ENCODE data around the gene CYP2W1.
A peak's percentile ranks its signal among the peaks of the same experiment; 100 is the strongest.

CYP2W1 gene

DNA sequence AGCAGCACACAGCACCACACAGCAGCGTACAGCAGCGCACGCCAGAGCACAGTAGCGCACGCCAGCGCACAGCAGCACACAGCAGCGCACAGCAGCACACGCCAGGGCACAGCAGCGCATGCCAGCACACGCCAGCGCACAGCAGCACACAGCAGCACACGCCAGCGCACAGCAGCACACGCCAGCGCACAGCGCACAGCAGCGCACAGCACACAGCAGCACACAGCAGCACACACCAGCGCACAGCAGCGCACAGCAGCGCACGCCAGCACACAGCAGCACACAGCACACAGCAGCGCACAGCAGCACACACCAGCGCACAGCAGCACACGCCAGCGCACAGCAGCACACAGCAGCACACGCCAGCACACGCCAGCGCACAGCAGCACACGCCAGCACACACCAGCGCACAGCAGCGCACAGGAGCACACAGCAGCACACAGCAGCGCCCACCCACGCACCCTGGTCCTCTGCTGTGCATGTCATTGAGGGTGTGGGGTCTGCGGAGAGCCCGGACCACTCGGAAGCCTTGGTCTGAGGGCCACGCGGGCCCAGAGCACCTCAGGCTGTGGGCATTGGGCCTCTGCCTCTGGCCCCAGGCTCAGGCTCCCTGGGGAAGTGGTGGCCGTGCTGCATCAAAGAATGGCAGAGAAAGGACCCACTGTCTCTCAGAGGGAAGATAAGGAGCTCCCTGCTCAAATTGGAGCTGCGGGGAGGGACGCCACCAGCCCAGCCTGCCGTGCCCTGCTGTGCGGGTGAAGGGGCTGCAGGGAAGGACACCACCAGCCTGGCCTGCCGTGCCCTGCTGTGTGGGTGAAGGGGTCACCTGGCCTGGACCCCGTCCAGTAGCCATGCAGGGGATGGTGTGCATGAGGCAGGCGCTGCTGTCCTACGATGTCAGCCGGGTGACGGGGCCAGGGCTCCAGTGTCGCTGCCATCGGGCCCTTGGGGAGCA lies 33.9 kb downstream of the CYP2W1 start:
- DNase-seq = no peak

DNA sequence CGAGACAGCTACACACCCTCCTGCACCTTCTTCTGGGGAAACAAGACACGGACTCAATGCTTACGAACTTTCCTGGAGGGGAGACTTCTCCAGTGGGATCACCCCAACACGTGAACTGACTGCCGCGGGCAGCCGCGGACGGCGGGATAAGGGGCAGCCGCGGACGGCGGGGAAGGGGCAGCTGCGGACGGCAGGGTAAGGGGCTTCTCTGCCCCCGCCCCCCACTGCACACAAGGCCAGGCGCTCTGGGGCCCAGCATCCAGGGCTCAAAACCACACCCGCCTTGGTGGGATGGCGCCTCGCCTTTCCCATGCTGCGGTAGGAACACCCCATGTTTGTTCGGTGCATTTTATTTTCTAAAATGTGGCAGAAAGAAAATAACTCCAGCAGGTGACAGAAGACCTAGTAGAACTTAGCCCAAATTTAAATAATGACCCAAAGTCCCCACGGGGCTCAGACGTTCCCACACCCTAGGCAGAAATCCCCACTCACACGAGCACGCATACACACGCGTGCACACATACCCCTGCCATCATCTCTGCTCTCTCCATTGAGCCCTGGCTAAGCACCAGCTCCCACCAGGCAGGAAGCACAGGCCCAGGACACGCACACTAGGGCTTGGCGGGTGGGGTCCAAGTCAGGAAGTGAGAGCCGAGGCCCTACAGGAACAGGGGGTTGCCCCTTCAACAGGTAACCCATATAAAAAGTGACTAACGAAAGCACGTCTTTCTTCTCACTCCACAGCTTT lies 34.8 kb downstream of the CYP2W1 start:
- DNase-seq = no peak

- DNase-seq = no peak
Observed at GRCh38 chr7:1018334-1018695, 35.3 kb downstream of the CYP2W1 start.

DNA sequence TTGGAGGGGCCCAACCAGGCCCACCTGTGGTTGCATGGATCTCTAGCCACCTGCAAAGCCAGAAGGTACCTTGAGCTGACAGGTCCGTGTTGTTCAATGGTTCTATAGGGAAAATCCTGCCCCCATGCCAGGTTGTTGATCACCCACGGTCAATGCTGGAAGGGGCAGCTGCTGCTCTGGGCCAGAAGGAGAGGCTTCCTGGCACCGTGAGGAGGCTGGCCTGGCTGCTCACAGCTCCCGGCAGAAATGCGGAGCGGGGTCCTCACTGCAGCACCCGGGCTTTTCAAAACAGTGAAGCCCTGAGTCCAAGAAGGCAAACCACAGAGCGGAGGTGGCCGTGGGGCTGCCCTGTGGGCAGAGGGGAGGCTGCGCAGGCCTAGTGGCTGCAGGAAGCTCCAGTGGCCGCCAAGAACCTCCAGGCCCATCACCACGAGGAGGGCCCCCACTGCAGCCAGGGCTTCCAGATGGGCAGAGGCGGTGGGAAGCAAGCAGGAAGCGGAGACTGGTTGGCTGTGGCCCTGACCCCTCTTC lies 36.3 kb downstream of the CYP2W1 start:
- no peak for DNase-seq

DNA sequence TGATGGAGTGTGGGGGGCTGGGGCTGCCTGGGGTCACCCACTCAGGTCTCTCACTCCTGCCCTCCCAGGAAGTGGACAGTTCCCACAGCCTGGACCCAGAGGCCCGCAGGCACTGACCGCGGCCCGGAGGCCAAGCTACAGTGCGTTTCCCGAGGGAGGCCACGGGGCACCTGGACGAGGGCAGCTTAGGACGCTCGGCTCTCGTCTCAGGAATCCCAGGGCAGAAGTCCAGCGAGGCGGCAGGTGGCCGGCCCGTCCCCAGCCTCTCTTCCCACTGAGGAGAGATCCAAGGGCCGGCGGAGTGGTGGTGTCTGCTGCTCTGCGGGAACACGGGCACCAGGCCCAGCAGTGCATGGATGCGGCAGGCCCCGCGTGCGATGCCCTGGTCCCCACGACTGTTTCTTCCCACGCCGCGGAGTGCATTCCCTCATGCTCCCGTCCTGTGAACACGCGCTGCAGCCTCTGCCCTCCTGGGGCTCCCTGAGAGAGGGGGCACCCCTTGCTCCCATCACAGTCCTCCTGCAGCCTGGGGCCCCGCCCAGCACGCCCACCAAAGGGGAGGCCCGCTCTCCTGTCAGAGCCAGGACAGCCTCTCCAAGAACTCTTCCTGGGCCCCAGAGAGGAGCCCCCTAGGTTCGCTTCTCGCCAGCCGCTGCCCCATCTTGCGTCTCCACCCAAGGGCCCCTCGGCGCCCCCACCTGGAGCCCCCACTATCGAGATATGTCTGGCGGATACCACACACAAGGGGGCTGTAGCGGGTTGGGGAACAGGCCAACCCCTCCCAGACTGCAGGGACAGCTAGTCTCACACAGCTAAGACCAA lies 37.0 kb downstream of the CYP2W1 start:
- DNase-seq = no peak

GRCh38 chr7:1020849-1021251 lies 37.9 kb downstream of the CYP2W1 start:
- no peak for DNase-seq

- DNase-seq = no peak
Observed at GRCh38 chr7:1021366-1021765, 38.4 kb downstream of the CYP2W1 start.

GRCh38 chr7:1021931-1022330 lies 39.0 kb downstream of the CYP2W1 start:
- no peak for DNase-seq

DNA sequence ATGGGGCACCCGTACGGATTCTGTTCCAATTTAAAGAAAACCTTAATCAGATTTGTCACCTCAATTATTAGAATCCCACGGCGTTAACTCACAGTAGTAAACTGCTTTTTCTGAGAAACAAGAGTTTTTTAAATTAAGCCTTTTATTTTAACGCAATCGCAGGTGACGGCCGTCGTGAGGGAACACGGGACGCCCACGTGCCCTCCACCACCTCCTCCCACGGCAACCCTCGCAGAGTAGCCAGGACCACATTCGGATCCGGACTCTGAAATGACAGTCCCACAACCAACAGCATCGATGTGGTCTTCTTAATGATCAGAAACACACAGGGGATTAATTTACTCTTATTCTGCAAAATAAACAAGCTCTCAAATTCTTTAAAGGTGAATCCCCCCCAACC lies 39.4 kb downstream of the CYP2W1 start:
- no peak for DNase-seq

GRCh38 chr7:1022801-1023465 lies 40.0 kb downstream of the CYP2W1 start:
- no peak for DNase-seq

DNA sequence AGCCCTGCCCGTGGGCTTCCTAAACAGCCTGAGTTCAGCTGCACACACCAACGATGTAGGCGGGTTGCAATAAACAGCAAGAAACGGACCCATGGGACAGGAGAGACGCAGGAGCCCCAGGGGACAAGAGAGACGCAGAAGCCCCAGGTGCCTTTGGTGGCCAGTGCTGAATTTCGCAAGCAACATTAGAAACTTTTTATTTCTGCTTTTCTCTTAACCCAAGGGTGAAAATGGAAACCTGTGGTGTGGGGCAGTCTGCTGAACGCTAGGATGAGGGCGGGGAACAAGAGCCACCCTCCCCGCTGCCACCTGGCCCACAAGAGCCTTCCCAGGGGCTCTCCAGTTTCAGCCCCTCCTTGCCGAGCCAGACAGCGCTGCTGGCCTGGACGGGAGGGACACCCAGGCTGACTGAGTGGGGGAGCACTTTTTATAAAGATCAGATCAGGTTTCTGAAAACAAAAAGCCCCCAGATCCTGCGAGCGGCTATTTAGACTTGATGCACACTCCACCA lies 41.4 kb downstream of the CYP2W1 start:
- no peak for DNase-seq

DNA sequence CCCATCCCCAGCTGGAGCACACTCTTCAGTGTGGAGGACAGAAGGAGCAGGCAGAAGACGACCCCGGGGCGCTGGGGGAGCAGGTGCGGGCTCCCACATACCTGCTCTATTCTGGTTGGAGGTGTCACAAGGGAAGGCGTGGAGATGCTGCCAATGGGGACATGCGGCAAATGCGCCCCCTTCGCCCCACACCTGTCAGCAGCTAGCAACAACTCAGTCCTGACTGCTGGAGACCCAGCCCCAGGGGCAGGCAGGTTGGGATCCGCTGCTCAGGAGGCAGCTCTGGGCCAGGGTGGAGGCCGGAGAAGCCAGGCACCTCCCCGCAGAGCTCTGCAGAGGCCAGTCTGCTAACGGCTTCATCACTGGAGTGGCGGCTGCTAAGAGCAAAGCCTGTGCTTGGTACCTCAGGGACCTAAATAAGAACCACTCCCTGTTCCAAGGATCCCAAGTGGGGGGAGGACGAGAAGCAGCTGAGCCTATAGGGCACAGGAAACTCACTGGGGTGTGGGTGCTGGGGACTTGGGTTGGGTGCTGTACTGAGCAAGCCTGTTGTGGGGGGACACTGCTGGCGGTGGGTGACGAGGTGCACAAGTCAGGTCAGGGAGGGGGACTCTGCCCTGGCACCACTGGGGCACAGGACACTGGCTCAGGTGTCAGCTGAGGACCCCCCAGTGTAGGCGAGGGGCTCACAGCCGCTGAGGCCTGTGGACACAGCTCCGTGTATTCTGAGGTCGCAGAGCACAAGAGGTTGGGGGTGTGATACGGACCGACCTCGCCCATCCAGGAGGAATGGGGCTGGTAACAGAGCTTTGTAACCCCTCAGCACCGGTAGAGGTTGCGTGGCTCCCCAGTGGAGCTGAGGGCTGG lies 42.1 kb downstream of the CYP2W1 start:
- no peak for DNase-seq

DNA sequence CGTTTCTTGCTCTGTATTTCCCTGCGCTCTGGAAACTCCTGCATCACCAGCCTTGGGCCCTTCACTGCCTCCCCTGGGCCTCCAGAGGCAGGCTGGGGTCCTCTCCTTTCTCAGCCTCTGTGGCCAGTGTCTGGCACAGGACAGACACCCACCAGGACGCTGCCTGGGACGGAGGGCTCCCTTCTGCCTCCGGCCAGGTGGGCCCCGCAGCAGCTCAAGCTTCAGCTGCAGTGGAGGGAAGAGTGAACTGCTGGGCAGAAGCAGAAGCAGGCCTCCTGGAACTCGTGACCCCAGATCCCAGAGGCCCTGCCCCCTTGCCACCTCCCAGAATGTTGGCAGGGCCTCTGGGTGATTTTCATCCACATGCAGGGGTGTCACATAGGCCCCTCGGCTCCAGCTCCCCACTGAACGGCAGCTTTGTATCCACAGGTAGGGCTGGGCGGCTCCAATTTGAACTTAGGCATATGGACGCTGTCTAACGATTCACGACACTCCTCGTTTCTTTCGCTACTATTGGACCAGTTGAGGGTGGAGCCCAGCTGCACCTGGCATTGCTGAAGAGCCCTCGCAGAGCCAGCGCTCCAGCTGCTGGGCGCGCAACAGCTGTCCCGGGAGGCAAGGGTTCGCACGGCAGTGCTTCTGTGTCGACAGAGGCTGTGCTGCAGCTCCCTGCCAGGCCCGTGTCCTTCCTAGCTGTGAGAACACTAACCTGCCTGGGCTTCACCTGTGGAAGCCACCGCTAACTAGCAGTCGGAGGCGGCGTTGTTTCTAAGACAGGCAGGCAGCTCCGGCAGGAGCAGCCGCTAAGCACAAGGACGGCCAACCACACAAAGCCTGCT lies 43.0 kb downstream of the CYP2W1 start:
- DNase-seq = no peak

GRCh38 chr7:1026721-1027161 lies 43.8 kb downstream of the CYP2W1 start:
- no peak for DNase-seq

DNA sequence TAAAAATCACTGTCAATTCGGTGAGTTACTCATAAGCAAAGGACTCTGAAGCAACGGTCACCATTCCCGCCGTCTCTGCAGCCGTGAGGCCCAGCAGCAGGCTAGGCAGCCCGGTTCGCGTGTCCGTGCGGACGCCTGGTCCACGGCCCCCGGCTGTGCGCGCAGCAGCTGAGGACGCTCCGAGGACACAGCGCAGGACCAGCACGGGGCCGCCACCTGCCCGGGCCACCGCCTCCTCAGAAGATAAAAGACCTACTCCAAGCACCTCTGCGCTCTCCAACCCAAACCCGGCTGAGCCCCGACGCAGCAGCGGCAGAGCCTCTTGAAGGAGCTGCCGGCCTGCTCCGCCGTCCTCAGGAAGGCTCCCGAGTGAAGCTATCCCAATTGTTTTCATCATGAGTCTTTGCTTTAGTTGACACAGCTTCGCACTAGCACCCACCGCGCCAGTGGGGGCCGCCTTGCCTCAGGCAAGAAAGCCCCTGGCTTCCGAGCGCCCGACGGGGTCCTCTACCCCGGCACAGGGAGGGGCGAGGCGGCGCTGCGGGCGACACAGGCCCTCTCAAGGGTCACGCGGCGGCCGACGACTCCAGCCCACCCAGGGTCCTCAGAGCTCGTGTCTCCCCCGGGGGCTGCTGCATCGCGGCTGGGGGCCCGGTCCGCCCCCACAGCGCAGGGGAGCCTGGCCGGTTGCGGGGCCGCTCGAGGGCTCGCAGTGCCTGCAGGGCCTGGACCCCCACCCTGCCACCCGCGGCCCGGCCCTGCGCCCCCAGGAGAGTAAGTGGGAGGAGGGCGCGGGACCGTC lies 44.5 kb downstream of the CYP2W1 start:
- no peak for DNase-seq

DNA sequence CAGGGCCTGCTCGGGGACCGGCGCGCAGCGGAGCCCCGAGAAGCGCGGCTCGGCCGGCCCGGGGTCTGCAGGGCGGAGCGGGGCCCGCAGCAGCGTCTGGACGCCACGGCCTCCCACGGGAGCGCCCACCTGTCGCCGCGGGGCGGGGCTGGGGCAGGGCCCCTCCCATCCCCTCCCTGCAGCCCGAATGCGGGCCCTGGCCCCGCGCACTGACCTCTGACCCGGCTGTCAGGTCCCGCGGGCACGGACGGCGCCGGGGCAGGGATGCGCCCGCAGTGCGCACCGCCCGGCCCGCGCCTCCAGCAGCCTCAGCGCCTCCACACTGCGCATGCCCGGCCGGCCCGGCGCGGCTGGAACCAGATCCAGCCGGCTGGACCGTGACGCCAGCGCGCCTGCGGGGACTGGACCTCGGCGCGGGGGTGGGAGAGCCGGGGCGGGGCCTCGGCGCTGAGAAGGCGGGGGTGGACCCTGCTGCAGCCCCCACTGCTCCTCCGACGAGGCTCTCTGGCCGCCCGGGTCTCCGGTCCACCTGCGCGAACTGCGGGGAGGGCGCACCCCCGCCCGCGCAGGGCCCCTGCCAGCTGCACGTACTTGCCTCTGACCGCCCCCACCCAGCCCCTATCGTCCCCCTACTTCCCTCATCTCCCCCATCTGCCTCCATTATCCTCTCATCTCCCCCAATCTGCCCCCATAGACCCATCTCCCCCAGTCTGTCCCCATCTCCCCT lies 45.2 kb downstream of the CYP2W1 start:
- peak; percentile 74 for DNase-seq

DNA sequence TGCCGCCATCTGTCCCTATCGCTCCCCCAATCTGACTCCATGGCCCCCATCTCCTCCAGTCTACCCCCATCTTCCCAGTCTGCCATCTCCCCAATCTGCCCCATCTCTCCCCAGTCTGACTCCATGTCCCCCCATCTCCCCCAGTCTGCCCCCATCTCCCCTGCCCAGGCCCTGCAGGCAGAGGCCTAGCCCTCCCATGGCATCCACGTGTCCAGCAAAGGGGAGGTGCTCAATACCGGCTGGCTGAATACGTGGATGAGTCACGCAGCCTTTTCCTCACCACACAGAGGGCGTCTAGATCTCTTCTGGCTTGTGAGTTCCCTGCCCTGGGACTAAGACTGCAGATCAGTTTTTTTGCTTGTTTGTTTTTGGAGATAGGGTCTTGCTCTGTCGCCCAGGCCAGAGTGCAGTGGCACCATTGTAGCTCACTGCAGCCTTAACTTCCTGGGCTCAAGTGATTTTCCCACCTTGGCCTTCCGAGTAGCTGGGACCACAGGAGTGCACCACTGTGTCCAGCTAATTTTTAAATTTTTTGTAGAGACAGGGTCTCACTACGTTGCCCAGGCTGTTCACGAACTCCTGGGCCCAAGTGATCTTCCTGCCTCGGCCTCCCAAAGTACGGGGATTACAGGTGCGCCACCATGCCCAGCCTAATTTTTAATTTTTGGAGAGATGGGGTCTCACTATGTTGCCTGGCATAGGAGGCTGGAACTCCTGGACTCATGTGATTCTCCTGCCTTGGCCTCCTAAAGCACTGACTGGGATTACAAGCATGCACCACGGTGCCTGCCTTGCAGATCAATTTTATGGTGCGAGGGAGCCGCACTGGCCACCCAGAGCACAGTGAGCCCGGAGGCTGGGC lies 46.0 kb downstream of the CYP2W1 start:
- DNase-seq = peak; percentile 53
